WTC11 (cell line): ENCODE results near the gene NOXA1. TPM values are rescaled to one million over a fixed set of nuclear protein-coding genes. Genes with fewer than 3 reads are reported as not detected.

ENCODE experiments used
- ATAC-seq: fragments of 200-7000 bp; cut with Tn5 transposase; 2 replicates; pipeline ENCODE4 v1.10.0; 2021; ENCODE audit warnings: mild to moderate bottlenecking, moderate library complexity
- CTCF ChIA-PET: fragments of 300-600 bp; sonication (Branson Sonifier 250); formaldehyde crosslinking; loops from one replicate; lab custom pipeline; 2021; ENCODE audit warnings: antibody characterized with exemption; lab: Charles Lee
- POLR2A ChIA-PET: fragments of 350-600 bp; sonication (Branson Sonifier 250); formaldehyde crosslinking; loops from one replicate; lab custom pipeline; 2021; ENCODE audit warnings: antibody characterized with exemption; lab: Charles Lee
- DNase-seq: peaks from one replicate; pipeline ENCODE4 v3.0.0; 2021; ENCODE audit warnings: low spot score
- H3K27ac Mint-ChIP-seq: 2 replicates; pipeline ENCODE4 v1.8.0; 2021; ENCODE audit warnings: mixed read lengths
- H3K27me3 Mint-ChIP-seq: 2 replicates; pipeline ENCODE4 v1.8.0; 2021; ENCODE audit warnings: low read depth, mild to moderate bottlenecking, moderate library complexity, mixed read lengths
- H3K36me3 Mint-ChIP-seq: 2 replicates; pipeline ENCODE4 v1.8.0; 2021; ENCODE audit warnings: mixed read lengths
- H3K4me1 Mint-ChIP-seq: 2 replicates; pipeline ENCODE4 v1.8.0; 2022; ENCODE audit warnings: mixed read lengths
- H3K4me3 Mint-ChIP-seq: 2 replicates; pipeline ENCODE4 v1.8.0; 2021; ENCODE audit warnings: mild to moderate bottlenecking, moderate library complexity, mixed read lengths
- H3K9me3 Mint-ChIP-seq: 2 replicates; pipeline ENCODE4 v1.8.0; 2021; ENCODE audit warnings: mixed read lengths
- FOXK1 ChIP-seq: sonication (generic); formaldehyde crosslinking; IDR thresholded peaks from 2 replicates; pipeline ENCODE4 v1.8.0; 2022; ENCODE audit warnings: mild to moderate bottlenecking, moderate library complexity, missing genetic modification reagents
- IRF2 ChIP-seq: sonication (generic); formaldehyde crosslinking; IDR thresholded peaks from 2 replicates; pipeline ENCODE4 v1.8.0; 2022; ENCODE audit warnings: low read depth, missing genetic modification reagents, borderline replicate concordance
- JUN ChIP-seq: sonication (generic); formaldehyde crosslinking; IDR thresholded peaks from 2 replicates; pipeline ENCODE4 v1.8.0; 2023; ENCODE audit warnings: mild to moderate bottlenecking, missing genetic modification reagents
- NFATC4 ChIP-seq: fragments of 250-450 bp; sonication (Bioruptor Pico); IDR thresholded peaks from 2 replicates; pipeline ENCODE4 v1.9.0; 2021; ENCODE audit warnings: mild to moderate bottlenecking
- OVOL2 ChIP-seq: fragments of 250-450 bp; sonication (Bioruptor Pico); IDR thresholded peaks from 2 replicates; pipeline ENCODE4 v1.9.0; 2021; ENCODE audit warnings: mild to moderate bottlenecking, borderline replicate concordance
- PRRX2 ChIP-seq: fragments of 250-450 bp; sonication (Bioruptor Pico); IDR thresholded peaks from 2 replicates; pipeline ENCODE4 v1.8.0; 2021; ENCODE audit warnings: mild to moderate bottlenecking
- RORB ChIP-seq: fragments of 250-450 bp; sonication (Bioruptor Pico); IDR thresholded peaks from 2 replicates; pipeline ENCODE4 v1.9.0; 2021; ENCODE audit warnings: mild to moderate bottlenecking
- SMAD3 ChIP-seq: sonication (generic); formaldehyde crosslinking; IDR thresholded peaks from 2 replicates; pipeline ENCODE4 v1.8.0; 2022; ENCODE audit warnings: missing genetic modification reagents, mild to moderate bottlenecking, borderline replicate concordance
- SOX15 ChIP-seq: fragments of 250-450 bp; sonication (Bioruptor Pico); IDR thresholded peaks from 2 replicates; pipeline ENCODE4 v1.9.0; 2021; ENCODE audit warnings: mild to moderate bottlenecking
- TP53 ChIP-seq: sonication (generic); formaldehyde crosslinking; IDR thresholded peaks from 2 replicates; pipeline ENCODE4 v1.8.1; 2023; ENCODE audit warnings: mild to moderate bottlenecking, missing genetic modification reagents
- total RNA-seq: library from RNA; stranded (reverse); gene quantifications from 3 replicates; pipeline ENCODE4 v1.2.3, GENCODE V29; 2021
- TF ChIP-seq, protein P1 (sequence below): sonication (generic); formaldehyde crosslinking; IDR thresholded peaks from 2 replicates; pipeline ENCODE4 v1.8.1; 2023; ENCODE audit warnings: mild to moderate bottlenecking, missing genetic modification reagents, borderline replicate concordance
- TF ChIP-seq, protein P2 (sequence below): fragments of 250-450 bp; sonication (Bioruptor Pico); IDR thresholded peaks from 2 replicates; pipeline ENCODE4 v2.1.2; 2022; ENCODE audit warnings: mild to moderate bottlenecking, moderate library complexity
- TF ChIP-seq, protein P3 (sequence below): sonication (generic); formaldehyde crosslinking; IDR thresholded peaks from 2 replicates; pipeline ENCODE4 v1.8.1; 2022; ENCODE audit warnings: low read depth, missing genetic modification reagents, borderline replicate concordance
- TF ChIP-seq, protein P4 (sequence below): fragments of 250-450 bp; sonication (Bioruptor Pico); IDR thresholded peaks from 2 replicates; pipeline ENCODE4 v1.9.0; 2021; ENCODE audit warnings: mild to moderate bottlenecking, borderline replicate concordance
- TF ChIP-seq, protein P5 (sequence below): sonication (generic); formaldehyde crosslinking; conservative IDR thresholded peaks from 2 replicates; pipeline ENCODE4 v1.8.1; 2023; ENCODE audit warnings: mild to moderate bottlenecking, low read depth, missing genetic modification reagents, moderate library complexity
- TF ChIP-seq, protein P6 (sequence below): sonication (generic); formaldehyde crosslinking; IDR thresholded peaks from 2 replicates; pipeline ENCODE4 v1.8.0; 2022; ENCODE audit warnings: mild to moderate bottlenecking, missing genetic modification reagents
- TF ChIP-seq, protein P7 (sequence below): fragments of 250-450 bp; sonication (Bioruptor Pico); IDR thresholded peaks from 2 replicates; pipeline ENCODE4 v1.9.0; 2021; ENCODE audit warnings: moderate library complexity, mild to moderate bottlenecking, inconsistent platforms, borderline replicate concordance

Gene NOXA1
- total RNA-seq, 1 experiment from 2014 or later, result 2.9 TPM

DNA sequence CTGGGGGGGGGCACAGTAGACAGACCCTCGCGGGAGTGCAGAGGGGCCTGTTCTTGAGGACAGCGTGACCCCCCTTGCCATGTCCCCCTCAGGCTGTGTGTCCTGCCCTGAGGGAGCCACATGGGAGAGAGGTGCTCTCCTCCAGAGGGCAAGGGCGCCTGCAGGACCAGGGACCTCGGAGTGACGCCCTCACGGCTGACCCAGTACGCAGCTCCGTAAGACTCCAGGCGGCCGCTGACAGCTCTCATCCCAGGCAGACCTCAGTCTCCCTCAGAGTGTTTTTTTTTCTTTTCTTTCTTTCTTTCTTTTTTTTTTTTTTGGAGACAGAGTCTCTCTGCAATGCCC is 27.6 kb upstream of the NOXA1 start (continued):
- TF ChIP-seq, protein P1, sequence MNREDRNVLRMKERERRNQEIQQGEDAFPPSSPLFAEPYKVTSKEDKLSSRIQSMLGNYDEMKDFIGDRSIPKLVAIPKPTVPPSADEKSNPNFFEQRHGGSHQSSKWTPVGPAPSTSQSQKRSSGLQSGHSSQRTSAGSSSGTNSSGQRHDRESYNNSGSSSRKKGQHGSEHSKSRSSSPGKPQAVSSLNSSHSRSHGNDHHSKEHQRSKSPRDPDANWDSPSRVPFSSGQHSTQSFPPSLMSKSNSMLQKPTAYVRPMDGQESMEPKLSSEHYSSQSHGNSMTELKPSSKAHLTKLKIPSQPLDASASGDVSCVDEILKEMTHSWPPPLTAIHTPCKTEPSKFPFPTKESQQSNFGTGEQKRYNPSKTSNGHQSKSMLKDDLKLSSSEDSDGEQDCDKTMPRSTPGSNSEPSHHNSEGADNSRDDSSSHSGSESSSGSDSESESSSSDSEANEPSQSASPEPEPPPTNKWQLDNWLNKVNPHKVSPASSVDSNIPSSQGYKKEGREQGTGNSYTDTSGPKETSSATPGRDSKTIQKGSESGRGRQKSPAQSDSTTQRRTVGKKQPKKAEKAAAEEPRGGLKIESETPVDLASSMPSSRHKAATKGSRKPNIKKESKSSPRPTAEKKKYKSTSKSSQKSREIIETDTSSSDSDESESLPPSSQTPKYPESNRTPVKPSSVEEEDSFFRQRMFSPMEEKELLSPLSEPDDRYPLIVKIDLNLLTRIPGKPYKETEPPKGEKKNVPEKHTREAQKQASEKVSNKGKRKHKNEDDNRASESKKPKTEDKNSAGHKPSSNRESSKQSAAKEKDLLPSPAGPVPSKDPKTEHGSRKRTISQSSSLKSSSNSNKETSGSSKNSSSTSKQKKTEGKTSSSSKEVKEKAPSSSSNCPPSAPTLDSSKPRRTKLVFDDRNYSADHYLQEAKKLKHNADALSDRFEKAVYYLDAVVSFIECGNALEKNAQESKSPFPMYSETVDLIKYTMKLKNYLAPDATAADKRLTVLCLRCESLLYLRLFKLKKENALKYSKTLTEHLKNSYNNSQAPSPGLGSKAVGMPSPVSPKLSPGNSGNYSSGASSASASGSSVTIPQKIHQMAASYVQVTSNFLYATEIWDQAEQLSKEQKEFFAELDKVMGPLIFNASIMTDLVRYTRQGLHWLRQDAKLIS (CRISPR knock-in tag), result no peak
- TF ChIP-seq TP53 (CRISPR knock-in tag) (no peak), NFATC4 (no peak)
- TF ChIP-seq, protein P2, sequence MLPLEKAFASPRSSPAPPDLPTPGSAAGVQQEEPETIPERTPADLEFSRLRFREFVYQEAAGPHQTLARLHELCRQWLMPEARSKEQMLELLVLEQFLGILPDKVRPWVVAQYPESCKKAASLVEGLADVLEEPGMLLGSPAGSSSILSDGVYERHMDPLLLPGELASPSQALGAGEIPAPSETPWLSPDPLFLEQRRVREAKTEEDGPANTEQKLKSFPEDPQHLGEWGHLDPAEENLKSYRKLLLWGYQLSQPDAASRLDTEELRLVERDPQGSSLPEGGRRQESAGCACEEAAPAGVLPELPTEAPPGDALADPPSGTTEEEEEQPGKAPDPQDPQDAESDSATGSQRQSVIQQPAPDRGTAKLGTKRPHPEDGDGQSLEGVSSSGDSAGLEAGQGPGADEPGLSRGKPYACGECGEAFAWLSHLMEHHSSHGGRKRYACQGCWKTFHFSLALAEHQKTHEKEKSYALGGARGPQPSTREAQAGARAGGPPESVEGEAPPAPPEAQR (CRISPR knock-in tag), result no peak

DNA sequence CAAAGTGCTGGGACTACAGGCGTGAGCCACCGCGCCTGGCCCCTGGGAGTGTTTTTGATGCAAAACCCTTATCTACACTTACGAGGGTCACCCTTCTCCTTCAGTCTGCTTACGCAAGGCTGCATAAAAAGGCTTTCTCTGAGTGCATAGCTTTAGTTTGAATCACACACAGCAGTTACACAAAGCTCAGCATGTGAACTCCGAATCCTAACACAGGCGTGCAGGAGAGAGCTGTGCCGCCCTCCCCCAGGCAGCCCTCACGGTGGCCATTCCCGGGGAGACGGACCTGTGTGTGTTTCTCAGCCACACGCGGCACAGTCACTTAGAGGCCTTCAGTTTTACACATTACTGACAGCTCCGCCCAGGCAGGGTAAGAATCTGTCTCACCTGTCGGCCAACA is 27.0 kb upstream of the NOXA1 start:
- POLR2A ChIA-PET, result no interaction called here
- ATAC-seq (no peak), DNase-seq (no peak)
- Mint-ChIP-seq H3K36me3 (peaks cover under 1% of the 10 kb centered on the region; the same call in 1 of the 2 replicates), H3K27me3 (no peaks in the 10 kb centered on the region), H3K4me3 (no peak overlapping the region), H3K4me1 (no peaks in the 10 kb centered on the region), H3K9me3 (no peaks in the 10 kb centered on the region), H3K27ac (no peak overlapping the region)
- CTCF ChIA-PET, result interaction anchor here (0.6 to 2.1 kb wide), 4 partner anchors 77 to 110 kb away, joined by 3 to 7 read pairs (median 6); partner anchors contain the start of gene NRARP
- TF ChIP-seq, protein P3, sequence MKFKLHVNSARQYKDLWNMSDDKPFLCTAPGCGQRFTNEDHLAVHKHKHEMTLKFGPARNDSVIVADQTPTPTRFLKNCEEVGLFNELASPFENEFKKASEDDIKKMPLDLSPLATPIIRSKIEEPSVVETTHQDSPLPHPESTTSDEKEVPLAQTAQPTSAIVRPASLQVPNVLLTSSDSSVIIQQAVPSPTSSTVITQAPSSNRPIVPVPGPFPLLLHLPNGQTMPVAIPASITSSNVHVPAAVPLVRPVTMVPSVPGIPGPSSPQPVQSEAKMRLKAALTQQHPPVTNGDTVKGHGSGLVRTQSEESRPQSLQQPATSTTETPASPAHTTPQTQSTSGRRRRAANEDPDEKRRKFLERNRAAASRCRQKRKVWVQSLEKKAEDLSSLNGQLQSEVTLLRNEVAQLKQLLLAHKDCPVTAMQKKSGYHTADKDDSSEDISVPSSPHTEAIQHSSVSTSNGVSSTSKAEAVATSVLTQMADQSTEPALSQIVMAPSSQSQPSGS (CRISPR knock-in tag), result no peak
- TF ChIP-seq OVOL2 (no peak), IRF2 (CRISPR knock-in tag) (no peak), RORB (CRISPR knock-in tag) (no peak), SOX15 (CRISPR knock-in tag) (no peak), SMAD3 (CRISPR knock-in tag) (no peak), FOXK1 (CRISPR knock-in tag) (no peak), JUN (CRISPR knock-in tag) (no peak), PRRX2 (no peak)
- TF ChIP-seq, protein P4, sequence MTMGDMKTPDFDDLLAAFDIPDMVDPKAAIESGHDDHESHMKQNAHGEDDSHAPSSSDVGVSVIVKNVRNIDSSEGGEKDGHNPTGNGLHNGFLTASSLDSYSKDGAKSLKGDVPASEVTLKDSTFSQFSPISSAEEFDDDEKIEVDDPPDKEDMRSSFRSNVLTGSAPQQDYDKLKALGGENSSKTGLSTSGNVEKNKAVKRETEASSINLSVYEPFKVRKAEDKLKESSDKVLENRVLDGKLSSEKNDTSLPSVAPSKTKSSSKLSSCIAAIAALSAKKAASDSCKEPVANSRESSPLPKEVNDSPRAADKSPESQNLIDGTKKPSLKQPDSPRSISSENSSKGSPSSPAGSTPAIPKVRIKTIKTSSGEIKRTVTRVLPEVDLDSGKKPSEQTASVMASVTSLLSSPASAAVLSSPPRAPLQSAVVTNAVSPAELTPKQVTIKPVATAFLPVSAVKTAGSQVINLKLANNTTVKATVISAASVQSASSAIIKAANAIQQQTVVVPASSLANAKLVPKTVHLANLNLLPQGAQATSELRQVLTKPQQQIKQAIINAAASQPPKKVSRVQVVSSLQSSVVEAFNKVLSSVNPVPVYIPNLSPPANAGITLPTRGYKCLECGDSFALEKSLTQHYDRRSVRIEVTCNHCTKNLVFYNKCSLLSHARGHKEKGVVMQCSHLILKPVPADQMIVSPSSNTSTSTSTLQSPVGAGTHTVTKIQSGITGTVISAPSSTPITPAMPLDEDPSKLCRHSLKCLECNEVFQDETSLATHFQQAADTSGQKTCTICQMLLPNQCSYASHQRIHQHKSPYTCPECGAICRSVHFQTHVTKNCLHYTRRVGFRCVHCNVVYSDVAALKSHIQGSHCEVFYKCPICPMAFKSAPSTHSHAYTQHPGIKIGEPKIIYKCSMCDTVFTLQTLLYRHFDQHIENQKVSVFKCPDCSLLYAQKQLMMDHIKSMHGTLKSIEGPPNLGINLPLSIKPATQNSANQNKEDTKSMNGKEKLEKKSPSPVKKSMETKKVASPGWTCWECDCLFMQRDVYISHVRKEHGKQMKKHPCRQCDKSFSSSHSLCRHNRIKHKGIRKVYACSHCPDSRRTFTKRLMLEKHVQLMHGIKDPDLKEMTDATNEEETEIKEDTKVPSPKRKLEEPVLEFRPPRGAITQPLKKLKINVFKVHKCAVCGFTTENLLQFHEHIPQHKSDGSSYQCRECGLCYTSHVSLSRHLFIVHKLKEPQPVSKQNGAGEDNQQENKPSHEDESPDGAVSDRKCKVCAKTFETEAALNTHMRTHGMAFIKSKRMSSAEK (CRISPR knock-in tag), result no peak
- TF ChIP-seq, protein P1 (CRISPR knock-in tag), result no peak
- TF ChIP-seq, protein P5, sequence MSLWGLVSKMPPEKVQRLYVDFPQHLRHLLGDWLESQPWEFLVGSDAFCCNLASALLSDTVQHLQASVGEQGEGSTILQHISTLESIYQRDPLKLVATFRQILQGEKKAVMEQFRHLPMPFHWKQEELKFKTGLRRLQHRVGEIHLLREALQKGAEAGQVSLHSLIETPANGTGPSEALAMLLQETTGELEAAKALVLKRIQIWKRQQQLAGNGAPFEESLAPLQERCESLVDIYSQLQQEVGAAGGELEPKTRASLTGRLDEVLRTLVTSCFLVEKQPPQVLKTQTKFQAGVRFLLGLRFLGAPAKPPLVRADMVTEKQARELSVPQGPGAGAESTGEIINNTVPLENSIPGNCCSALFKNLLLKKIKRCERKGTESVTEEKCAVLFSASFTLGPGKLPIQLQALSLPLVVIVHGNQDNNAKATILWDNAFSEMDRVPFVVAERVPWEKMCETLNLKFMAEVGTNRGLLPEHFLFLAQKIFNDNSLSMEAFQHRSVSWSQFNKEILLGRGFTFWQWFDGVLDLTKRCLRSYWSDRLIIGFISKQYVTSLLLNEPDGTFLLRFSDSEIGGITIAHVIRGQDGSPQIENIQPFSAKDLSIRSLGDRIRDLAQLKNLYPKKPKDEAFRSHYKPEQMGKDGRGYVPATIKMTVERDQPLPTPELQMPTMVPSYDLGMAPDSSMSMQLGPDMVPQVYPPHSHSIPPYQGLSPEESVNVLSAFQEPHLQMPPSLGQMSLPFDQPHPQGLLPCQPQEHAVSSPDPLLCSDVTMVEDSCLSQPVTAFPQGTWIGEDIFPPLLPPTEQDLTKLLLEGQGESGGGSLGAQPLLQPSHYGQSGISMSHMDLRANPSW (CRISPR knock-in tag), result no peak
- TF ChIP-seq, protein P6, sequence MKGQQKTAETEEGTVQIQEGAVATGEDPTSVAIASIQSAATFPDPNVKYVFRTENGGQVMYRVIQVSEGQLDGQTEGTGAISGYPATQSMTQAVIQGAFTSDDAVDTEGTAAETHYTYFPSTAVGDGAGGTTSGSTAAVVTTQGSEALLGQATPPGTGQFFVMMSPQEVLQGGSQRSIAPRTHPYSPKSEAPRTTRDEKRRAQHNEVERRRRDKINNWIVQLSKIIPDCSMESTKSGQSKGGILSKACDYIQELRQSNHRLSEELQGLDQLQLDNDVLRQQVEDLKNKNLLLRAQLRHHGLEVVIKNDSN (CRISPR knock-in tag), result no peak
- TF ChIP-seq, protein P7, sequence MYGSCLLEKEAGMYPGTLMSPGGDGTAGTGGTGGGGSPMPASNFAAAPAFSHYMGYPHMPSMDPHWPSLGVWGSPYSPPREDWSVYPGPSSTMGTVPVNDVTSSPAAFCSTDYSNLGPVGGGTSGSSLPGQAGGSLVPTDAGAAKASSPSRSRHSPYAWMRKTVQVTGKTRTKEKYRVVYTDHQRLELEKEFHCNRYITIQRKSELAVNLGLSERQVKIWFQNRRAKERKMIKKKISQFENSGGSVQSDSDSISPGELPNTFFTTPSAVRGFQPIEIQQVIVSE (CRISPR knock-in tag), result no peak
